ENCODE data around the gene DCTN2.
"Not testable (repeated sequence)": the region's sequence is repeated elsewhere in the genome, so short reads cannot be mapped to it uniquely, and the experiment has no call there.

Gene DCTN2

GRCh38 chr12:57495051-57495701 lies 51.8 kb downstream of the DCTN2 start:
- not testable (repeated sequence) for DNase-seq (ENCODE audit: extremely low read depth in 1 of 2, low read depth in 1 of 2)

GRCh38 chr12:57491393-57492280 lies 55.4 kb downstream of the DCTN2 start:
- DNase-seq (ENCODE audit: extremely low read depth in 1 of 2, low read depth in 1 of 2), result no peak

- DNase-seq (ENCODE audit: extremely low read depth in 1 of 2, low read depth in 1 of 2), result no peak
Observed at GRCh38 chr12:57490126-57490525, 56.9 kb downstream of the DCTN2 start.

GRCh38 chr12:57489157-57489641 lies 57.8 kb downstream of the DCTN2 start:
- DNase-seq (ENCODE audit: extremely low read depth in 1 of 2, low read depth in 1 of 2), result no peak

- DNase-seq (ENCODE audit: extremely low read depth in 1 of 2, low read depth in 1 of 2), result no peak
Observed at GRCh38 chr12:57488402-57489156, 58.4 kb downstream of the DCTN2 start.

- peak; percentile 80 to 81 for DNase-seq (ENCODE audit: extremely low read depth in 1 of 2, low read depth in 1 of 2)
Observed at GRCh38 chr12:57487597-57488401, 59.2 kb downstream of the DCTN2 start, which contains the start of gene MARS1. Gene MARS1, plus strand, starts transcription at chr12:57488068. Its CDS starts 23 bp downstream, at chr12:57488091.

- no peak for DNase-seq (ENCODE audit: extremely low read depth in 1 of 2, low read depth in 1 of 2)
Observed at GRCh38 chr12:57487055-57487596, 59.9 kb downstream of the DCTN2 start.

GRCh38 chr12:57485695-57486094 lies 61.3 kb downstream of the DCTN2 start:
- no peak for DNase-seq (ENCODE audit: extremely low read depth in 1 of 2, low read depth in 1 of 2)

- no peak for DNase-seq (ENCODE audit: extremely low read depth in 1 of 2, low read depth in 1 of 2)
Observed at GRCh38 chr12:57483466-57483865, 63.5 kb downstream of the DCTN2 start.

GRCh38 chr12:57481671-57482070 lies 65.3 kb downstream of the DCTN2 start:
- no peak for DNase-seq (ENCODE audit: extremely low read depth in 1 of 2, low read depth in 1 of 2)

All from activated CD8-positive, alpha-beta memory T cell treated with anti-CD3 and anti-CD28 coated beads for 1 hour (primary cell).